ENCODE measurements around the gene CSNK2A3.

DNA sequence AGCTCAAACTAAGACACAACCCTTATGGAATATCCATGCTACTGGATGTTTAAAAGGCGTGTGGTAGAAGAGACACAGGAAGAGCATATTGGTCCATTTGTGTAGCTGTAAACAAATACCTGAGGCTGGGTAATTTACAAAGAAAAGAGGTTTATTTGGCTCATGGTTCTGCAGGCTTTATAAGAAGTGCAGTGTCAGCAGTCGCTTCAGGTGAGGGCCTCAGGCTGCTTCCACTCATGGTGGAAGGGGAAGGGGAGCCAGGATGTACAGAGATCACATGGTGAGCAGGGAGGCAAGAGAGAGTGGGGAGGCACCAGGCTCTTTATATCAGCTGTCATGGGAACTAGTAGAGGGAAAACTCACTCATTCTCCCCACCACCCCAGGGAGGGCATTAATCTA, 31.8 kb upstream of the CSNK2A3 start:
- TF ChIP-seq CTCF (IDR thresholded peaks at IDR 0.05), result no peak
- no peak for TF ChIP-seq POLR2A (IDR thresholded peaks at IDR 0.05)

Measured in uterus (tissue), 2 donors.